ENCODE measurements around the gene TMEM212. TPM values are rescaled to one million over a fixed set of nuclear protein-coding genes. Genes with fewer than 3 reads are reported as not detected.

Gene TMEM212
- total and polyA plus RNA-seq, 9 of the 15 experiments (the other 6 are each of a cell fraction or from before 2014, with no cell fraction given): not detected

GRCh38 chr3:171829841-171830517 lies 13.2 kb upstream of the TMEM212 start:
- POLR2A ChIA-PET: interaction anchor here (0.6 to 1.4 kb wide), 6 partner anchors 16 to 645 kb away, joined by 3 to 4 read pairs (median 3); partner anchors contain the start of gene PLD1
- TF ChIP-seq HDAC2 (IDR thresholded peaks at IDR 0.05) (peak; percentile 60; the same call in 1 of the 2 replicates), ZBTB11 (CRISPR knock-in tag; IDR thresholded peaks at IDR 0.05) (0 out of 6 replicates have a peak, but pooled peaks of 1 of the 3 experiments have one; percentile 27), KLF16 (IDR thresholded peaks at IDR 0.05) (peak; percentile 62; the same call in 1 of the 2 replicates), BCOR (IDR thresholded peaks at IDR 0.05) (no peak), CREB1 (IDR thresholded peaks at IDR 0.05) (no peak), CREB1 (CRISPR knock-in tag; IDR thresholded peaks at IDR 0.05) (no peak), GABPB1 (CRISPR knock-in tag; IDR thresholded peaks at IDR 0.05) (0 out of 2 replicates have a peak, but pooled peaks have one; percentile 55), ZNF316 (IDR thresholded peaks at IDR 0.05) (no peak), ZBTB17 (CRISPR knock-in tag; IDR thresholded peaks at IDR 0.05) (no peak), MNT (conservative IDR thresholded peaks at IDR 0.05) (peak in 1 of 2 experiments; percentile 51; a peak in 3 of 4 replicates), YY1 (IDR thresholded peaks at IDR 0.05; ENCODE audit: borderline replicate concordance in 1 of 3, control insufficient read depth in 1 of 3, extremely low read depth in 1 of 3, insufficient read depth in 3 of 3, insufficient read length in 1 of 3, insufficient replicate concordance in 2 of 3, low read depth in 1 of 3, low read length in 2 of 3) (peak in 1 of 3 experiments; percentile 17), NCOR1 (IDR thresholded peaks at IDR 0.05) (peak; percentile 50; the same call in 1 of the 2 replicates), TRIM24 (IDR thresholded peaks at IDR 0.05) (peak; percentile 12 to 55; a peak in 1 of 4 replicates), NBN (IDR thresholded peaks at IDR 0.05; ENCODE audit: low read depth) (peak; percentile 29; the same call in 1 of the 2 replicates), ZNF143 (CRISPR knock-in tag; IDR thresholded peaks at IDR 0.05) (no peak), CBFB (CRISPR knock-in tag; IDR thresholded peaks at IDR 0.05) (no peak), ZNF24 (IDR thresholded peaks at IDR 0.05) (0 out of 2 replicates have a peak, but pooled peaks have one; percentile 39), TCF3 (CRISPR knock-in tag; IDR thresholded peaks at IDR 0.05) (peak; percentile 68)

More at GRCh38 chr3:171829841-171830517, 13.2 kb upstream of the TMEM212 start:
- Histone ChIP-seq H3K27ac (ENCODE audit: extremely low read depth, low read depth, low read length) (no peak overlapping the region), H3K4me2 (ENCODE audit: insufficient read depth, low read length) (peak overlapping the region; percentile 32; the same call in 1 of the 2 replicates), H3K4me1 (replicated peaks in 1 of 2; ENCODE audit: control insufficient read depth in 2 of 2, insufficient read depth in 2 of 2, low read length in 2 of 2) (peaks cover 0 to 15% of the 10 kb centered on the region in 2 experiments; a peak in 3 of 5 replicates), H3K27me3 (ENCODE audit: control insufficient read depth in 2 of 2, insufficient read depth in 2 of 2, low read length in 2 of 2) (no peaks in the 10 kb centered on the region), H3K9me1 (ENCODE audit: control insufficient read depth, insufficient read depth, low read length) (no peaks in the 10 kb centered on the region), H4K20me1 (replicated peaks; ENCODE audit: control insufficient read depth, insufficient read depth, low read length) (no peaks in the 10 kb centered on the region), H3K9ac (ENCODE audit: insufficient read depth in 1 of 2, low read depth in 2 of 2, low read length in 2 of 2) (no peak overlapping the region), H3K36me3 (ENCODE audit: control insufficient read depth, insufficient read depth, low read length) (no peaks in the 10 kb centered on the region), H3K4me3 (no peak overlapping the region), H3K79me2 (ENCODE audit: control insufficient read depth, insufficient read depth, low read length) (no peaks in the 10 kb centered on the region), H3K9me3 (replicated peaks; ENCODE audit: control insufficient read depth, insufficient read depth, low read depth, low read length) (no peaks in the 10 kb centered on the region), H2AFZ (ENCODE audit: low read depth, low read length) (peak overlapping the region; percentile 60; the same call in 1 of the 2 replicates)
- DNase-seq (ENCODE audit: extremely low read depth in 1 of 4, low spot score in 3 of 4) (peak in 2 of 4 experiments; percentile 58 to 80), FAIRE-seq (peak; percentile 85), ATAC-seq (peak; percentile 96)
- 17% methylated on average over 6 of the region's 6 CpGs for WGBS (ENCODE audit: insufficient coverage, low coverage, missing lambda C conversion rate)
- intact Hi-C loops (cut with micrococcal nuclease) (loop anchor here (1.0 to 10.0 kb wide), 4 partner anchors 58 to 645 kb away; no protein-coding TSS in a partner anchor), in situ Hi-C loops (cut with MboI) (no loop called here)
- CTCF ChIA-PET (ENCODE audit: low intra/inter-chr PET ratio): interaction anchor here (0.6 to 1.1 kb wide), 3 partner anchors 14 to 249 kb away, joined by 3 to 4 read pairs (median 3); no protein-coding TSS in a partner anchor
- BruUV-seq (replicated peaks): no TSS peak
